AG04450 (cell line): ENCODE data around the gene HRH3. TPM values are rescaled to one million over a fixed set of nuclear protein-coding genes. Genes with fewer than 3 reads are reported as not detected.

Source experiments
- CTCF ChIA-PET: fragments of 300-600, 350-600 bp; formaldehyde crosslinking; extraction: SDS; loops from one replicate; lab custom pipeline; 2022; ENCODE audit warnings: antibody characterized with exemption, inconsistent platforms; lab: Charles Lee
- POLR2A ChIA-PET: fragments of 350-600 bp; formaldehyde crosslinking; extraction: SDS; loops from one replicate; lab custom pipeline; 2021; ENCODE audit warnings: antibody characterized with exemption, inconsistent platforms; lab: Yijun Ruan, JAX
- DNase-seq: peaks from one replicate; pipeline ENCODE4 v3.0.0-alpha.2; 2011; ENCODE audit warnings: low read depth, low spot score
- H3K27ac ChIP-seq: one replicate; pipeline ENCODE4 v1.5.1; 2012; ENCODE audit warnings: low read depth, low read length, control low read depth
- H3K27me3 ChIP-seq: one replicate; pipeline ENCODE4 v1.6.0; 2012; ENCODE audit warnings: low read length; ENCODE audit not compliant: control insufficient read depth, insufficient read depth
- H3K4me3 ChIP-seq: 2 replicates; pipeline ENCODE4 v1.5.1; 2011; ENCODE audit warnings: mild to moderate bottlenecking, low read depth, low read length, control low read depth
- H3K9me3 ChIP-seq: 2 replicates; pipeline ENCODE4 v1.5.1; 2012; ENCODE audit warnings: low read length; ENCODE audit not compliant: control insufficient read depth, insufficient read depth
- CTCF ChIP-seq: IDR thresholded peaks from 2 replicates; pipeline ENCODE4 v1.5.1; 2011; ENCODE audit warnings: low read depth, low read length, control low read depth, inconsistent platforms
- polyA plus RNA-seq: library from polyadenylated mRNA; depleted of rRNA; stranded (reverse); fragments of >200 nt; gene quantifications from 2 replicates; pipeline ENCODE4 v1.2.3, GENCODE V29; 2011; rRNA removed

The HRH3 gene
- polyA plus RNA-seq, 1 experiment, result not detected

- no peaks in the 10 kb centered on the region for H3K27me3 ChIP-seq
- no peak overlapping the region for H3K27ac ChIP-seq
- no peak overlapping the region for H3K4me3 ChIP-seq
- POLR2A ChIA-PET, result no interaction called here
- CTCF ChIA-PET, result no interaction called here
- no peak for DNase-seq
- no peak for TF ChIP-seq CTCF
- H3K9me3 ChIP-seq, result no peaks in the 10 kb centered on the region; the same call in 1 of the 2 replicates
These were observed 52.0 kb downstream of the HRH3 start for GRCh38 chr20:62168061-62168460.

GRCh38 chr20:62167474-62167873 is 52.6 kb downstream of the HRH3 start:
- H3K4me3 ChIP-seq, result no peak overlapping the region
- CTCF ChIA-PET, result no interaction called here
- H3K27me3 ChIP-seq, result no peaks in the 10 kb centered on the region
- DNase-seq, result no peak
- no peak overlapping the region for H3K27ac ChIP-seq
- no peak for TF ChIP-seq CTCF
- no peaks in the 10 kb centered on the region; the same call in 1 of the 2 replicates for H3K9me3 ChIP-seq
- POLR2A ChIA-PET, result no interaction called here

DNA sequence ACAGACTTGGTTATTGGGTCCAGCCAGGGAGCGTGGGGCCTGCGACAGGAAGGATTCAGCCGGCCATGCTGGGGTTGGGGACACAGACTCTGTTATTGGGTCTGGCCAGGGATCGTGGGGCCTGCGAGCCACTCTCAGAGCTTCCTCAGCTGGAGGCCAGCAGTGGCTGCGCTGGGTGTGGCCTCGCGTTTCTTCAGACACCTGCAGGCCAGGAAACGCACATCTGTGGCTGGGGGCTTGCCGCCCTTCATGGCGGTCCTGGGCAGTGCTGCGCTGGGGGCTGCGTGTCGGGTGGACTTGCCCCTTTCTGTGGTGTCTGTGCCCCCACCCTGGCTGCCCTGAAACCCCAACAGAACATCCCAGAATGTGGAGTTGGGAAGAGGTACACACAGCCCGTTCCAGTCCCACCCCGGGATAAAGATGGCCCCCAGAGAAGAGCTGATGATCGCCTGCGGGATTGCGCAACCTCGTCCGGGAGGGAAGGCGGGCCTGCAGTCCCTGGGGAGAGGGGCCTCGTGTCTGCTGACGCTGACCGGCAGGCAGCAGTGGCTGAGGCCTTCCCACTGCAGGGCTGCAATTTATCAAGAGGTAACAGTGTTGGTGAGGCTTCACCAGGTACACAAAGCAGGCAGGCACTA is 54.2 kb downstream of the HRH3 start:
- Histone ChIP-seq H3K27ac (no peak overlapping the region), H3K9me3 (peaks cover 7% of the 10 kb centered on the region; the same call in 1 of the 2 replicates), H3K27me3 (no peaks in the 10 kb centered on the region), H3K4me3 (no peak overlapping the region)
- DNase-seq, result no peak
- CTCF ChIA-PET, result no interaction called here
- POLR2A ChIA-PET, result no interaction called here
- TF ChIP-seq CTCF, result no peak

Other genes with a start within 250 kb of the HRH3 start
- 2.6 and 2.7 TPM in 2 replicates for gene TAF4, start 154.4 kb downstream of the HRH3 start, polyA plus RNA-seq
- gene LSM14B, start 97.8 kb downstream of the HRH3 start, polyA plus RNA-seq, result 26.2 and 30.7 TPM in 2 replicates
- gene PSMA7, start 76.9 kb downstream of the HRH3 start, polyA plus RNA-seq, result 368 and 383 TPM in 2 replicates
- 6.5 and 6.8 TPM in 2 replicates for gene SS18L1, start 76.5 kb downstream of the HRH3 start, polyA plus RNA-seq
- gene MTG2, start 37.2 kb downstream of the HRH3 start, polyA plus RNA-seq, result 15.6 and 17.1 TPM in 2 replicates
- gene OSBPL2, start 18.2 kb upstream of the HRH3 start, polyA plus RNA-seq, result 18.0 and 18.5 TPM in 2 replicates
- gene ADRM1, start 82.7 kb upstream of the HRH3 start, polyA plus RNA-seq, result 58.5 and 80.7 TPM in 2 replicates
- 1.9 and 3.8 TPM in 2 replicates for gene LAMA5, start 147.0 kb upstream of the HRH3 start, polyA plus RNA-seq
- gene RPS21, start 166.8 kb upstream of the HRH3 start, polyA plus RNA-seq, result 2,351 and 2,723 TPM in 2 replicates
- 3.8 and 4.9 TPM in 2 replicates for gene CABLES2, start 187.0 kb upstream of the HRH3 start, polyA plus RNA-seq
- not detected in 2 replicates for gene RBBP8NL, start 207.3 kb upstream of the HRH3 start, polyA plus RNA-seq